ENCODE data around the gene SYCE3.

SYCE3 gene

GRCh38 chr22:50507991-50508884 is 54.5 kb downstream of the SYCE3 start, which contains the start of gene NCAPH2:
Gene NCAPH2 (plus strand): TSS chr22:50508224. CDS start chr22:50508338, 114 bp downstream.
- DNase-seq (ENCODE audit: low spot score) = peak; percentile 100
- no peak for TF ChIP-seq CTCF (IDR thresholded peaks at IDR 0.05; ENCODE audit: extremely low read depth, missing control alignments)

GRCh38 chr22:50507421-50507990 is 55.2 kb downstream of the SYCE3 start, which contains the start of gene LMF2:
Gene LMF2 (minus strand): TSS chr22:50507702. CDS start chr22:50507675, 27 bp downstream.
- peak; percentile 99 for DNase-seq (ENCODE audit: low spot score)
- TF ChIP-seq CTCF (IDR thresholded peaks at IDR 0.05; ENCODE audit: extremely low read depth, missing control alignments) = no peak

GRCh38 chr22:50506611-50507420 is 55.9 kb downstream of the SYCE3 start:
- DNase-seq (ENCODE audit: low spot score) = no peak
- no peak for TF ChIP-seq CTCF (IDR thresholded peaks at IDR 0.05; ENCODE audit: extremely low read depth, missing control alignments)

- no peak for TF ChIP-seq CTCF (IDR thresholded peaks at IDR 0.05; ENCODE audit: extremely low read depth, missing control alignments)
- DNase-seq (ENCODE audit: low spot score) = no peak
Observed at GRCh38 chr22:50505776-50506610, 56.7 kb downstream of the SYCE3 start.

GRCh38 chr22:50505276-50505775 is 57.4 kb downstream of the SYCE3 start:
- DNase-seq (ENCODE audit: low spot score) = no peak
- no peak for TF ChIP-seq CTCF (IDR thresholded peaks at IDR 0.05; ENCODE audit: extremely low read depth, missing control alignments)

- no peak for DNase-seq (ENCODE audit: low spot score)
- TF ChIP-seq CTCF (IDR thresholded peaks at IDR 0.05; ENCODE audit: extremely low read depth, missing control alignments) = no peak
Observed at GRCh38 chr22:50504369-50505211, 58.1 kb downstream of the SYCE3 start.

Measured in GM20000 (cell line).